ENCODE measurements around the gene ASTL.

DNA sequence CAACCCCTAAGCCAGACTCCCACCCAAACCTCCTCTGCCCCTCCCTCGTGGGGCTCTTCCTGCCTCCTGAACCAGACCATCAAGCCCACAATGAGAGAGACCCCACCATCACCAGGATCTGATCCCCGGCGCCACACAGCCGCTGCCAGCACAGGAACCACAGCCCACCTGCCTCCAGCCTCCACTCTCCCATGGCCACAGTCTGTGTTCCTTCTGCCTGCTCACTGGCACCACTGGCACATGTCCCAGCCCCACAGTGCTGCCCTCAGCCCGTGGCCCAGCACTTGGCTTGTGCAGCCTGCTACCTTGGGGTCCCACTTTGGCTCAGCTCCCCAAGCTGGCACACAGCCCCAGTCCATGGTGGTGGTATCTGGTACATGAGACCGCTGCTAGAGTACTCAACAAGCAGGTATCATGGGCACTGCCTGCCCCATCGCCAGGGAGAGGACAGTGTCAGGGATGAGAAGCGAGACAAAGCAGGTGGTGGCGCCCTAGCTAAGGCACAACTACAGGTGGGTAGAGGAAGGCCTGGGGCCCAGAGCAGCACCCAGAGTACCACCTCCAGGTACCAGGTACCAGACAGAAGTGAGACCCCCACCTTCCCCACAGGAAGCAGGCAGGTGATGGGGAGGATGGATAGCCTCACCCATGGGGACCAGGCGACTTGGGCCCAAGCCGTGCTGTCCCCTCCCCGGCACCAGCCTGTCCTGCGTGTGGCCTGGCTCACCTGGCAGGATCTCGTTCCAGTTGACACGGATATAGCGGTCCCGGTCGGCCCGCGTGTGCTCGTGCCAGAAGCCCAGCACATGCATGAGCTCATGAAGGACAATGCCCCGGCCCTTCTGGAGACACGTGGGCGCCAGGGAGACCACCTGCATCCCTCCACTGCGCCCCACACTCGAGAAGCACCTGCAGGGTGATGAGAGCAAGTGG lies 6.2 kb downstream of the ASTL start:
- no peak for TF ChIP-seq ILF3 (IDR thresholded peaks at IDR 0.05; ENCODE audit: borderline replicate concordance)
- no peak for TF ChIP-seq HBP1 (CRISPR knock-in tag; IDR thresholded peaks at IDR 0.05)
- TF ChIP-seq EZH2 (IDR thresholded peaks at IDR 0.05; ENCODE audit: borderline replicate concordance, low read depth, low read length): no peak
- TF ChIP-seq MIER1 (IDR thresholded peaks at IDR 0.05; ENCODE audit: low read depth): no peak
